HG02642 (cell line): ENCODE data around the gene GABRP.
"Not testable (repeated sequence)": the region's sequence is repeated elsewhere in the genome, so short reads cannot be mapped to it uniquely, and the experiment has no call there.

Experiments used
- ATAC-seq: cut with Tn5 transposase; IDR thresholded peaks from one replicate; pipeline ENCODE4 v1.9.1; 2021; ENCODE audit warnings: mild to moderate bottlenecking; ENCODE audit not compliant: unreplicated experiment, poor library complexity

Gene GABRP

DNA sequence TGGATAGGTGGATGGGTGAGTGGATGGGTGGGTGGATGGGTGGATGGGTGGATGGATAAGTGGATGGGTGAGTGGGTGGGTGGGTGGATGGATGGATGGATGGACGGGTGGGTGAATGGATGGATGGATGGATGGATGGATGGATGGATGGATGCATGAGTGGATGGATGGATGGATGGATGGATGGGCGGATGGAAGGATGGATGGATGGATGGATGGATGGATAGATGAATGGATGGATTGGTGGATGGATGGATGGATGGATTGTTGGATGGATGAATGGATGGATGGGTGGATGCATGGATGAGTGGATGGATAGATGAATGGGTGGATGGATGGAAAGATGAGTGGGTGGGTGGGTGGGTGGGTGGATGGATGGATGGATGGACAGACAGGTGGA lies 29.0 kb upstream of the GABRP start:
- not testable (repeated sequence) for ATAC-seq

DNA sequence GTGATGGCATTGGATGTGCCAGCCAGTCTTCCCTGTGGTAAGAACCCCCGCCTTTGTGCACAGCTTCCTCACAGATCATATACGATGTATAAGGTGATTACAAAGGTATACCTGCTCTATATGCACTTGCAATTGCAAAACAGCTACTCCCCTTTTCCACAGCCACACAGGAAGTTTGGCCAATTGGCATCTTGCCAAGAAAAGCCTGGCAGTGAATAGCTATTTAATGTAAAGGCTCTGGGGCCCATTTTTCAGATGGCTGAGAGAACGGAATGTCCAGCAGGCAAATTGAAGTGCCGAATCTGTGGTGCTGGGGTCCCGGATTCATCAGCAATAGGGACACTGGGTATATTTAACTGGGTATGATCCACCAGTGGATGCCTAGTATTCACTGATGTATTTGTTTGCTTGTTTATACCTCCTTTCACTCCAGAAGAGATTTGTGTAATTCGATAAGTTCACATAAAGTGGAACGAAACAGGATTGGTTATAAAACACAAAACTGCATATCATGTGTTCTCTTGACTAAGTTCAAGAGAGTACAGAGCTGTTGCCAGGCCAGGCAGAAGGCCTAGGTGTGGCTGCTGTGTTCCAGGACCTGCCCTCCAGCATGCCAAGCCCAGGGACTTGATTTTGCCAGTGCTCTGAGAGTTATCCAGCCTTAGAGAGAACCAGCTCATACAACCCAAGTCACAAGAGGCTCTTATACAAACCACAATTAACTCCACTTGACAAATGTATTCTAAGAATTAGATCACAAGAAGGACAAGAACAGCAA lies 27.7 kb upstream of the GABRP start:
- no peak for ATAC-seq

DNA sequence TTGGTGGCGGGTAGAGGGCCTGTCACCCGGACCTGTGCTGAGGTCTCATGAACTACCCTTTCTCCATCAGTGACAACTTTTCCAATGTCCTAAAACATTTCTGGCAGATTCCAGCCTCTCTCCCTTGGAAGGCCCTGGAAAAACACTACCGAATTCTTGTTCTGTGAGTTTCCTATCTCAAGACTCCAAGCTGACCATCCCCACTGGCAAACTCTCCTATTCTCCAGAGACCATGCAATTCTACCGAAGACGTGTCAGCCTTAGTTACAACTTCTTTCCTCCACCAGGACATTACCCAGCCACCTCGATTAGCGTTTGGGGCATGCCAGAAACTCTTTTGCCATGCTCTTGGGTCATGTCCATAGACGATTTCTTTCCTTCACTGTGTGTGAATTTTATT lies 26.8 kb upstream of the GABRP start:
- no peak for ATAC-seq

DNA sequence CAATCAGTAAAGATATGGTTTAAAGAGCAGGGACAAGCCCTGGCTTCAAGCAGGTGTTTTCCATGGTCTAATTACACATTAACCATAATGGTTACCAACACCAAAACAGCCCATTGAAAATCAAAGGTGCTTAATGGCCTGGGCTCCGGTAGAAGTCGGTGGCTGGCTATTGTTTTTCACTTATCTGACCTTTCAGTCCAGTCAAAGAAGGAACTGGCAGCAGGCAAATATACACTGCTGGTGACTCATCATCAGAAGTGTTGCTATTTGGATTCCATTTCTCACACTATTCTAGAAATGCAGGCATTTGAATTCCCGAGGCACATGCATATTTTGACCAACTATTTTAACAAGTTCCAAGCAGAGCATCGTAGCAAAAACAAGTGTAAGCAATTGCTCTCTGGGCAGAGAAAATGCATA lies 26.3 kb upstream of the GABRP start:
- ATAC-seq = peak; percentile 84

DNA sequence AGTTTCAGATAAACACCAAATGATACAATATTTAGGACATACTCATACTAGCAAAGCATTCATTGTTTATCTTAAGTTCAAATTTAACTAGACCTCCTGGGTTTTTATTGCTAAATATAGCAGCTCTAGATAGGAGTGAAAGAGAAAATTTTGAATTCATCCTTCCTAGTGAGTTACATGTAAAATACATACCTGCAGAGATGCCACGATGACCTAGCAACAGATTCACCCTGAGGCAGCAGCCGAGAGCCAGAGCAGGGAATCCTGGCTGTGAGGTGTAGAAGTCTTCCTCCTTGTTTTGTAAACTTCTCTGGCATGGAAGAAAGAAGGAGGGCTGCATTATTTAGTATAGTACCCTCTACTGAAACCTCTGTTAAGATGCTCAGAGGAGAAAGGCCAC lies 25.9 kb upstream of the GABRP start:
- ATAC-seq = no peak

DNA sequence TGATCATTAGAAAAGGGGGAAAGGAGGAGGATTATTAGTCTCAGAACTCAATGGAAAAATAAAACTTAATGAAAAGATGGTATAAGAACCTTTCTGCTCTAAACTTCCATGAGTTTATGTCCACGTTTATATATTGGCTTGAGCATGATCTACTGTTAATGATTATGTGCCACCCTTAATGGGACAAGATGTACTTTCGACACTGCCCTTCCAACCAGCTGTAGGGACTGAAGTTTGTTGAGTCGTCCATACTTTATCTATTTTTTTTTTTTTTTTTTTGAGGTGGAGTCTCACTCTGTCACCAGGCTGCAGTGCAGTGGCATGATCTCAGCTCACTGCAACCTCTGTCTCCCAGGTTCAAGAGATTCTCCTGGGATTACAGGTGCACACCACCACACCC lies 25.0 kb upstream of the GABRP start:
- no peak for ATAC-seq

DNA sequence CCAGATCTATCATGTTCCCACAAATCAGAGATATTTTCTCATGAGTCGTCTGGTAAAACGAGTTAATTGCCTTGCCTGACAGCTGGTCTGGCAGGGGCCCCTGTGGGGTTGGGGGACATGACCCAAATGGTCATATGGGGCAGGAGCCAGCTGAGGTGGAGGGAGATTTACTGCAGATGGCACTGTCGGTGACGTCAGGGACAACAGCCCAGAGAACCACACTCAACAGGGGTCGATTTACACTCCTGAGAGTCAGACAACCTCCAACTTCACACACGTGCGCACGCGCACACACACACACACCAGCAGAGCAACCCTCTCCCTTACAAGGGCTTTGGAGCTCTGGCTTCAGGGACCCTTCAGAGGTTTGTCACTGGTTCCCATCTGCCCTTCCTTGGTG lies 23.4 kb upstream of the GABRP start:
- no peak for ATAC-seq

DNA sequence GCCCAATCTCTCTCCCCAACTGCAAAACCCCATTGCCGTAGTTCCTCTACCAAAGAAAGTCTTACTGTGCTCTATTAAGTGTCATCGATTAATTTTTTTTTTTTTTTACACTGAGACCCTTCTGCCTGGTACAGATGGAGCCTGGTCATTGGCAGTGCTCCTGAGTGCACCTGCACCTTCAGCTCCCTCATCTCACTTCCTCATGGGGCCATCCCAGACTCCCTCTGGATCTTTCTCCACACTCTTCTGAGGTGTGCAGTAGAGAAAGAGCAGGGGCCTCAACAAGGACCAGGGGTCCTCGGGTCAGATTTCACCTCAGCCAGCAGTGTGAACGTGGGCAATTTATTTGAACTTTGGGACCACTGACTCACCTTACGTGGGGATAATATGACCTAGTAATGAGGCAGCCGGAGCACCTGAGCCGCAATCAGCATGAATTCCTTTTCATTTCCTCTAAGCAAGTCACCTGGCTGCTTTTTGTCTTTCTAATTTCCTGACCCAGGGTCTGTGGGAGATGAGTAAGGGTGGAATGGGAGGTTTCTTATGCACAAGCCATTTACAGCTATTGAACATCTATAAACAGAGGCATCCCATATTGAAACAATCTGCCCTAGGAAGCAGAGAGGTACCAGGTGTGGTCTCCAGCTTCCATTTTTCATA lies 22.3 kb upstream of the GABRP start:
- no peak for ATAC-seq

DNA sequence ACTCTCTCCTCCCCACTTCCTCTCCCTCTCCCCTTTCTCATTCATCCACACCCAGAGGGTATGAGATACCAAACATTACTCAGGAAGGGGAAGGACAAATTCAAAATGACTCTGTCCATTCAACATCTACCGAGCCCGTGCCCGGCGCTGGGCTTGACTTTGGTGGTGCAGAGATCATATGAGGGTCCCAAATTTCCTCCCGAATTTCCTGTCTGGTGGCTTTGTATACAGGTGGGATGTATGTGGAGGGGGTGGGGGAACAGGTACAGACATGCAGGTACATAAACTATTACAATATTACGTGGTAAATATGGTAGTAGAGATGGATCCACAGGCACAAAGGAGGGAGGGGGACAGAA lies 21.8 kb upstream of the GABRP start:
- no peak for ATAC-seq

DNA sequence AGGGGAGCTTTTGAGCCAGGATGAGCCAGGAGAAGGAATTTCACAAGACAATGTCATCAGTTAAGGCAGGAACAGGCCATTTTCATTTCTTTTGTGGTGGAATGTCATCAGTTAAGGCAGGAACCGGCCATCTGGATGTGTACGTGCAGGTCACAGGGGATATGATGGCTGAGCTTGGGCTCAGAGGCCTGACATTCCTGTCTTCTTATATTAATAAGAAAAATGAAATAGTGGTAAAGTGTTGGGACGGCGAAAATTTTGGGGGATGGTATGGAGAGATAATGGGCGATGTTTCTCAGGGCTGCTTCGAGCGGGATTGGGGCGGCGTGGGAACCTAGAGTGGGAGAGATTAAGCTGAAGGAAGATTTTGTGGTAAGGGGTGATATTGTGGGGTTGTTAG lies 21.2 kb upstream of the GABRP start:
- ATAC-seq = not testable (repeated sequence)

DNA sequence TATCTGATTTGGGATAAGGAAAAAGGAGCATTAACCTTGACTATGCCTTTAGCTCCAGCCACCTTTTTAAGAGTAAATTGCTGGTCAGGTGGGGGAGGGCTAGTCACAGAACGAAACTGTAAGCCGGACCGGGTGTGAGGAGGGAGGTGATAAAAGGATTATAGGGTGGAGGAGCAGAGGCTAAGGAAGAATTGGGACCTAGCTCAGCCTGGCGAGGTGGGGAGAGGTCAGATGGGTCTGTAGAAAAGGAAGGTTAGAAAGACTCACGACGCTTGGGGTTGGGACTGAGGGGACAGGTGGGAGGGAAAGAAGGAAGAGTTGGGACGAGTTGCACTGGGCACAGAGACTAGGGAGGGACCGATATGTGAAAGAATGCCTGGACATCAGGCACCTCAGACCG lies 17.7 kb upstream of the GABRP start:
- not testable (repeated sequence) for ATAC-seq

DNA sequence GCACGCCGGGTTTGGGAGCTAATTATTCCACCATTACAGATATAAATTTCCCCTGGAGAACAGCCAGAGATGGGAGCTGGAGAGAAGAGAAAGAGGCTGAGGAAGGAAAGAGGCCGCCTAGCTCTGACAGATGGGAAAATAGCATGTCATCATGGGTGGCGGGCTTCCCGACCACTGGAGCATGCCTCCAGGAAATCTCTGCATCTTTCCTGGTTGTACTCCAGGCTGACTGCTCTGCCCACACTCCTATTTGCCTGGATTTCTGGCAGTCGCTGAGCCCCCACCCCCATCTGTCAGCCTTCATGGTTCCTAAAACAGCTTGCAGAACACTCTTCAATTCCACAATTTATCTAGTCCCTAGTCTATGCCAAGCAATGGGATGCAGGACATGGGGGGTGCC lies 14.3 kb upstream of the GABRP start:
- ATAC-seq = no peak

DNA sequence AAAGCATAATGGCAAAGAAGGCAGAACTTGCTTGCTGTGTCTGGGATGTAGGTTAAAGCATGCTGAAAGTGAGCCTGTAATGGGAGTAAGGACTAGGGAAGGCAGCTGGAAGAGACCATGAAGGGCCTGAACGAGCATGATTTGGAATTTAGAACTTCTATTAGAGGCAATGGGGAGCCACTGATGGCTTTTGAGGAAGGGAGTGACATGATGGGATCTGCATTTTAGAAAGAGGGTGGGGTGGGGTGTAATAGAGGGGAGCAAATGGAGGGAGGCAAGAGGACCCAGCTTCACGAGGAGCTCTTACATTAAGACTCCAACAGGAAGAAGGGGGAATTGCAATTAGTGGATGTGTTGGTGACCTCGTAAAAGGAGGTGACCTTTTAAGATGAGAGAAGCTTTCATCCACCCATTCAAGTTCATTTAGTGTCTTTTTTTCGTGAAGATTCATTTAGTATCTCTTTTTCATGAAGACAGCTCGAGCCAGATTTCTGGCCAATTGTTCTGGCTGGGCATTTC lies 13.6 kb upstream of the GABRP start:
- no peak for ATAC-seq

DNA sequence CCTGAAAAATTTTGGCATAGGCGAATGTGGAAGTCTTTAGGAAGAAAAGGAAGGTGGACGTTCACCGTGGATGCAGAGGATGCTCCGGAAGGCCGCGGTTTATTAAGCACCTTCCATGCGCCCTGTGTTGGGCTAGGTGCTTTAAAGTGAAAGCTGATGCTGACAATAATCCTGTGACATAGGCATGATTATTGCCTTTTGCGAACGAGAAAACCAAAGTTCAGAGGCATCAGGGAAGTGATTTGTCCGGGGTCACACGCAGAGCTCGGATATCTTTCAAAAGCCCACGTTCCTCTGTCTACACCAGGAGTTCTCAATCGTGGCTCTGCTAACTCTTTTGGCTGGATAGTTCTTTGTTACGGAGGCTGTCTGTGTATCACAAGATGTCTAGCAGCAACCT lies 12.0 kb upstream of the GABRP start:
- ATAC-seq = no peak

DNA sequence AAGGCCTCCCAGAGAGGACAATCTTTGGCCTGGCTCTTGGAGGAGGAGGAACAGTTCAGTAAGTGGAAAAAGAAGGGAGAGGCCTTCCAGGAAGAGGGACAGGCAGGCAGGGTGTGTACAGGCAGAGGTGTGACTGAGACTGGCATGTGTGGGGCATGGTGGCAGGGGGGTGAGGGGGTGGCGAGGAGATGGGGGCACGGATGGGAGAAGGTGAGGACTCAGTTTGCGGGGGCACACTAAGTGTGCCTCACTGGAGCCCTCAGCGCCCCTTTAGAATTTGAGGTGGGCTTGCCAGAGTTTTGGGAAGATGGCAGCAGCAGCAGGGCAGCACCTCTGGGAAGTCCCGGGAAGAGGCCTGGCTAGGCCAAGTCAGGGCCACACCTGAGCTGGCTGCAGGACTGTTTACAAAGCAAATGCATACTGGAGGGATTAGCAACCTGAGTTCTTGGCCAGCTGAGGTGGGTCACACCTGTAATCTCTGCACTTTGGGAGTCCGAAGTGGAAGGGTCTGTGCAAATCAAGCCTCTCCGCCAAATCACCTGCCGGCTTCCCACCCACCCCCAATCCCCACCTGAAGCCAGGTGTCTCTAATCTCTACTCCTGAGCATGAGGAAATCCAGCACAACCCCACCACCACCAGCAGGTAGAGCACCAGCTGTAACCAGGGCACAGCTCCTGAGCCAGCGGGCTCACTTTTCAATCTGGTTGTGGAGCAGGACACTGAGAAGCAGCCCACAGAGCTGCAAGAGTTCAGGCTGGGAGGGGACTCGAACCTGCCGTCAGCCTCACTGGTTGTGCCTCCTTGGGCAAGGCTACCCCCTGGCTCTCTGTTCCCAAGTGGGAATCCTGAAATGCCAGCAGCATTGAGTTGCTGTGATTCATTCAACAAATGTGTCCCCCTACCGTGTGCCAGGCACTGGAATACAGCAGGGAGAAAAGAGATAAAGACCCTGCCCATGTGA lies 10.2 kb upstream of the GABRP start:
- no peak for ATAC-seq

DNA sequence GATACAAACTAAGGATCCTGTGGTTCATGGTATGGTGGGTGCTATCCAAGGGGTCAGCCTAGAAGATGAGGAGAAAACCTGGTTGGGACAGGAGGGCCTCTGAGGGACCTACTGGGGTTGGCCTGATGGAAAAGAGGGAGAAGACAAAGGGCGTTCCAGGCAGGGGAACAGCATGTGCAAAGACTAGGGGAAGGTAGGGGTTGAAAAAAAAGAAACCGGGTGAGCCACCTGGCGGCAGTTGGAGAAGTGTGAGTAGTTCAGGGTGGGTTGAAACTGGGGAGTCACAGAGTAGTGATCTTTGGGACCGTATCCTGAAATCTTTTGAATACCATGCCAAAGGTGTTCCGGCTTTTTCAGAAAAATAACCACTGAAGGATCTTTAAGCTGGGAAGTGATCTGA lies 8.7 kb upstream of the GABRP start:
- no peak for ATAC-seq

DNA sequence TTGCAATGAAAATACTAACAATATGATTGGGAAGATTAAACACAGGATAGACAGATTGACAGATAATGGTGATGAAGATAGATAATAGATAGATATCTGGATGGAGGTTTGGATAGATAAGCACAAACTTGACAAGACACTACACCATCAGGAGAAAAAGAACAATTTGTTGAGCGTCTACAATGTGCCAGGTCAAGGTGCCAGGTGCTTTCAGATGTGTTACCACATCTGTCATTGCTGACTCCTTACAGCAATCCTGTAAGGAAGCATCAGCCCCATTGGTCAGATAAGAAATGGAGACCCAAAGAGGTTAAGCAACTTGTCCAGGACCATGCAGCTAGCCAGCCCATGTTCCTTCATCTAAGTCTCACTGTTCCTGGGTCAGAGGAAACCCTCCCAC lies 1.6 kb upstream of the GABRP start:
- no peak for ATAC-seq

DNA sequence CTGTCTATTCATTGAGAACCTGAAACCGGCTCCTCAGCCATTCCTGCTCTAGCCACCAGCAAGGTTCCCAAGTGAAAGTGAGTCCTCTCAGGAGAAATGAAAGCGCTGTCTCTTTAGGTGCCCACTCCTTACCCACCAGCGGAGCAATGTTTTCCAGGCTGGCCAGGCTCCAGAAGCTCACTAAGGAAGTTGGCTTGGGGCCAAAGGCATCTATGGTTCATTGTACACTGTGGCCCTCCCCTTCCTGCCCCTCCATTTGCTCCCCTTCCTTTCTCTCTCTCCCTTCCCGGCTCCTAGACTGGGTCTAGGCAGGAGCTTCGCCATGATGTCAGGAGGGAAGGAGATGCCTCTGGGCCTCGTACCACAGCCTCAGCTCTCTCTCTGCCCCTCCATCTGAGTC lies 1.1 kb upstream of the GABRP start:
- ATAC-seq = no peak

DNA sequence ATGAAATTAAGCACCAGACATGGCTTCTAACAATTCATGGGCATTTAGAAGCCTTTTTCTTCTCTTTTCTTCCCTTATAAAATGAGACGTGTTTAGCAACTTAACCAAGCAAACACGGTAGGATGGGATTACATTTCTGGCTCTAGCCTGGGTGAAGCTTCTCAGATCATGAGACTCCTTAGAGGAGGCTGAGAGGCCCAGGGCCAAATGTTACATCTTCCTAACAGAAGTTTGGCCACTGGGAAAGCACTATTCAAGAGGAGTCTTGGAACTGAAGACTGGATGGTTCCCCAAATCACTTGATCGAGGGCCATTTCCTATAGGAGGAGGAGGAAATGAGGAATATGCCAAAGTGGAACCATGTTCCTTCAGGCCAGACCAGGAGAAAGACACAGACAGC lies 1.9 kb downstream of the GABRP start:
- ATAC-seq = no peak

DNA sequence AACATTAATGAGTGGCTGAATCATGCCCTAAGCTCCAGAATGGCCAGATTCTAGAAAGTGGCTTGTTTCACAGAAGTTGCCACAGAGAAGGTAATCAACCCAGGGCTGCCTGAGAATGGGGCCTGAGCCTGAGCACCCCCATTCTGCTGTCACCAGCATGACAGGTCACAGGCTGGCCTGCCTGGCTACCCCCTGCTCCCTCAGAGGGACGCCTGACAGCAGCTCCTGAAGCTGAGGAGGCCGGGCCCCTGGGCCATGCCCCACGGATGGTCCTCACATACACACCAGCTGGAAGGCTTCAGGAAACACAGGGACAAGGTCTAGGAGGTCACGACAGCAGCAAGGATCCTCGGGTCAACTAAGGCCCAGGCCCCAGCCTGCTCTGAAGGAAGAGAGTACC lies 3.7 kb downstream of the GABRP start:
- no peak for ATAC-seq
